K562 (cell line): ENCODE data around the gene HPX. TPM values are rescaled to one million over a fixed set of nuclear protein-coding genes. Genes with fewer than 3 reads are reported as not detected.

Experiments used
- ARID1B ChIP-seq: fragments of 450-650 bp; IDR thresholded peaks from 2 replicates; pipeline ENCODE4 v1.6.1; 2016; ENCODE audit warnings: antibody characterized with exemption, mild to moderate bottlenecking, inconsistent platforms
- BRF2 ChIP-seq: IDR thresholded peaks from 3 replicates; pipeline ENCODE4 v1.6.1; 2011; ENCODE audit warnings: borderline replicate concordance, mild to moderate bottlenecking; ENCODE audit not compliant: insufficient read length, insufficient read depth
- CEBPG ChIP-seq, 3 experiments: fragments of 200-800 bp in 1 of 3; sonication (Bioruptor generic) in 1 of 3; sonication (generic) in 1 of 3; formaldehyde crosslinking in 1 of 3; IDR thresholded peaks in 2 of 3; conservative IDR thresholded peaks in 1 of 3; 2 replicates each; pipeline versions ENCODE4 v1.6.1 to v1.8.0; 2016 to 2022; ENCODE audit warnings: missing compliant biosample characterization in 2 of 3, missing genetic modification characterization in 2 of 3, mild to moderate bottlenecking in 1 of 3, missing genetic modification reagents in 1 of 3
- CHAMP1 ChIP-seq: fragments of 450-650 bp; IDR thresholded peaks from 2 replicates; pipeline ENCODE4 v1.6.1; 2016; ENCODE audit warnings: mild to moderate bottlenecking
- FOXM1 ChIP-seq, 2 experiments: fragments of 450-650 bp in 1 of 2; sonication (generic) in 1 of 2; formaldehyde crosslinking in 1 of 2; IDR thresholded peaks; 2 replicates each; pipeline versions ENCODE4 v1.6.1 to v1.9.0; 2017 to 2022; ENCODE audit warnings: low read depth in 2 of 2, mild to moderate bottlenecking in 2 of 2, missing genetic modification reagents in 1 of 2, moderate library complexity in 1 of 2
- FOXO4 ChIP-seq: fragments of 450-650 bp; formaldehyde crosslinking; IDR thresholded peaks from 2 replicates; pipeline ENCODE4 v1.4.0; 2020; ENCODE audit warnings: mild to moderate bottlenecking, moderate library complexity
- RBM22 ChIP-seq: fragments of 200-400 bp; formaldehyde crosslinking; IDR thresholded peaks from 2 replicates; pipeline ENCODE4 v1.6.1; 2018; ENCODE audit warnings: low read length, low read depth; ENCODE audit not compliant: poor library complexity, severe bottlenecking
- SRSF7 ChIP-seq: fragments of 200-400 bp; formaldehyde crosslinking; optimal IDR thresholded peaks from 2 replicates; pipeline ENCODE3; 2017; ENCODE audit warnings: mild to moderate bottlenecking, low read depth, low read length
- SUPT5H ChIP-seq: fragments of 450-650 bp; IDR thresholded peaks from 2 replicates; pipeline ENCODE4 v1.6.1; 2016
- ZFP30 ChIP-seq: fragments of 250-450 bp; sonication (Bioruptor Pico); IDR thresholded peaks from 2 replicates; pipeline ENCODE4 v1.8.0; 2022; ENCODE audit warnings: moderate library complexity, mild to moderate bottlenecking, inconsistent platforms, borderline replicate concordance
- polyA plus RNA-seq, 8 experiments: library from polyadenylated mRNA; depleted of rRNA in 4 of 8; stranded (reverse) in 5 of 8; unstranded in 3 of 8; fragments of >200 nt; fragmentation: Nextera tagmentation in 2 of 8; fragmentation: Illumina TruSeq in 1 of 8; extraction: Ambion mirVana in 2 of 8; extraction: Trizol in 1 of 8; gene quantifications; 2 replicates each; pipeline versions ENCODE4 v1.2.1 to v1.2.3, GENCODE V29; 2011 to 2014; ENCODE audit warnings: inconsistent platforms in 1 of 8, missing spikeins in 1 of 8
- total RNA-seq, 7 experiments: library from RNA; depleted of rRNA in 6 of 7; stranded (reverse); fragments of >200 nt in 6 of 7; fragmentation: Illumina TruSeq in 2 of 7; extraction: Trizol in 2 of 7; gene quantifications; 2 replicates each; pipeline versions ENCODE4 v1.2.1 to v1.2.3, GENCODE V29; 2011 to 2021; ENCODE audit warnings: low replicate concordance in 1 of 7

HPX gene
- total and polyA plus RNA-seq, 9 of the 15 experiments (the other 6 are each of a cell fraction or from before 2014, with no cell fraction given), result 0.12 to 1.2 (median 0.49) TPM; not detected in 1

GRCh38 chr11:6389905-6390717 lies 50.7 kb downstream of the HPX start, which contains the start of gene SMPD1 (continued):
- TF ChIP-seq FOXM1 (IDR thresholded peaks at IDR 0.05; ENCODE audit: low read depth) (no peak), FOXM1 (CRISPR knock-in tag; IDR thresholded peaks at IDR 0.05; ENCODE audit: low read depth) (no peak), ZFP30 (CRISPR knock-in tag) (no peak), CHAMP1 (no peak), ARID1B (peak; percentile 49; the same call in 1 of the 2 replicates), CEBPG (CRISPR knock-in tag; IDR thresholded peaks at IDR 0.05) (no peak), CEBPG (tag; conservative IDR thresholded peaks at IDR 0.05 in 1 of 2, IDR thresholded peaks at IDR 0.05 in 1 of 2) (no peak), FOXO4 (CRISPR knock-in tag) (no peak), RBM22 (no peak), BRF2 (no peak), SRSF7 (no peak), SUPT5H (peak; percentile 65)
